GM13977 (cell line): ENCODE measurements around the gene TUBGCP2.

ENCODE experiments used
- DNase-seq: peaks from one replicate; pipeline ENCODE4 v3.0.0; 2012; ENCODE audit warnings: low spot score
- CTCF ChIP-seq: IDR thresholded peaks from 2 replicates; pipeline ENCODE4 v1.5.1; 2012; ENCODE audit warnings: mild to moderate bottlenecking, control low read depth; ENCODE audit not compliant: insufficient read depth; ENCODE audit errors: extremely low read depth, missing control alignments
- in situ Hi-C: fragments of 300-500 bp; cut with MboI; formaldehyde crosslinking; loops from one replicate; pipeline ENCODE4 v1.12.0; 2022; ENCODE audit warnings: low sequenced_read_pairs, low pct_unique_long_range_greater_than_20kb, mixed read lengths, inconsistent platforms; ENCODE audit not compliant: unreplicated experiment

Gene TUBGCP2

GRCh38 chr10:133242611-133243356, 65.9 kb downstream of the TUBGCP2 start:
- TF ChIP-seq CTCF: no peak
- in situ Hi-C loops: no loop called here
- DNase-seq: no peak

- TF ChIP-seq CTCF: no peak
- in situ Hi-C loops: no loop called here
- DNase-seq: no peak
These were observed 67.0 kb downstream of the TUBGCP2 start for GRCh38 chr10:133241501-133242205.

GRCh38 chr10:133239990-133240389, 68.7 kb downstream of the TUBGCP2 start:
- no peak for DNase-seq
- no peak for TF ChIP-seq CTCF
- in situ Hi-C loops: no loop called here

GRCh38 chr10:133238466-133238804, 70.2 kb downstream of the TUBGCP2 start:
- TF ChIP-seq CTCF: no peak
- DNase-seq: no peak
- in situ Hi-C loops: no loop called here

GRCh38 chr10:133237588-133238465, 70.8 kb downstream of the TUBGCP2 start, which contains the start of gene VENTX:
Gene VENTX, plus strand, starts transcription at chr10:133237855. Its CDS starts 60 bp downstream, at chr10:133237915.
- DNase-seq: no peak
- in situ Hi-C loops: no loop called here
- no peak for TF ChIP-seq CTCF

GRCh38 chr10:133237241-133237587, 71.5 kb downstream of the TUBGCP2 start:
- in situ Hi-C loops: no loop called here
- DNase-seq: no peak
- no peak for TF ChIP-seq CTCF
